ENCODE measurements around the gene USP37. TPM values are rescaled to one million over a fixed set of nuclear protein-coding genes. Genes with fewer than 3 reads are reported as not detected.

The USP37 gene
- total RNA-seq, 1 donor from 2014 or later: 6.4 TPM

DNA sequence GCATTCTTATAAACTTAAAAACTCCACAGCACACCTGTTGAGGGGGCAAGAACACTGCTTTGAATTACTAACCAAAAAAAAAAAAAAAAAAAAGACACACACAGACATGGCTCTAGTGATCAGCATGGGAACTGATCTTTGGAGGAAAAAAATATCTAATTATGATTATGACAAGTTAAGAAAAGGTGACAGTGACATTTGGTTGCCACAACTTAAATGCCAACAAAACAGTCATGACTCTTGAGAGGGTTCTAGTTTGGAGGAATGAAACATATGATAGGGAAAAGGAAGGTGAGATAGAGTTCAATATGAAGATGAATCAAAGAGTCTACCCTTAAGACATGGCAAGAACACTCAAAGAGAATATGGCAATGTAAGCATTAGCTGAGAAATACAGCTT lies 20.6 kb downstream of the USP37 start:
- no peaks in the 10 kb centered on the region for H3K79me2 ChIP-seq (ENCODE audit: insufficient read depth, low read length)
- DNase-seq (ENCODE audit: low read depth) (no peak), FAIRE-seq (peak; percentile 50)
- no peak overlapping the region for H2AFZ ChIP-seq (ENCODE audit: low read depth, low read length)
- H3K4me2 ChIP-seq (ENCODE audit: low read length): no peak overlapping the region
- no peaks in the 10 kb centered on the region for H4K20me1 ChIP-seq (ENCODE audit: insufficient read depth, low read length)
- no peak overlapping the region for H3K27ac Mint-ChIP-seq (ENCODE audit: unreplicated experiment)
- no peak overlapping the region for H3K27ac ChIP-seq (ENCODE audit: low read depth, low read length)
- H3K27me3 ChIP-seq (ENCODE audit: insufficient read depth, low read length): no peaks in the 10 kb centered on the region
- H3K4me1 ChIP-seq (ENCODE audit: insufficient read depth, low read length): no peaks in the 10 kb centered on the region
- no peaks in the 10 kb centered on the region for H3K4me1 Mint-ChIP-seq (ENCODE audit: low read depth, unreplicated experiment)
- H3K36me3 ChIP-seq (ENCODE audit: insufficient read depth, low read length): peaks cover 30% of the 10 kb centered on the region
- TF ChIP-seq, protein P1, sequence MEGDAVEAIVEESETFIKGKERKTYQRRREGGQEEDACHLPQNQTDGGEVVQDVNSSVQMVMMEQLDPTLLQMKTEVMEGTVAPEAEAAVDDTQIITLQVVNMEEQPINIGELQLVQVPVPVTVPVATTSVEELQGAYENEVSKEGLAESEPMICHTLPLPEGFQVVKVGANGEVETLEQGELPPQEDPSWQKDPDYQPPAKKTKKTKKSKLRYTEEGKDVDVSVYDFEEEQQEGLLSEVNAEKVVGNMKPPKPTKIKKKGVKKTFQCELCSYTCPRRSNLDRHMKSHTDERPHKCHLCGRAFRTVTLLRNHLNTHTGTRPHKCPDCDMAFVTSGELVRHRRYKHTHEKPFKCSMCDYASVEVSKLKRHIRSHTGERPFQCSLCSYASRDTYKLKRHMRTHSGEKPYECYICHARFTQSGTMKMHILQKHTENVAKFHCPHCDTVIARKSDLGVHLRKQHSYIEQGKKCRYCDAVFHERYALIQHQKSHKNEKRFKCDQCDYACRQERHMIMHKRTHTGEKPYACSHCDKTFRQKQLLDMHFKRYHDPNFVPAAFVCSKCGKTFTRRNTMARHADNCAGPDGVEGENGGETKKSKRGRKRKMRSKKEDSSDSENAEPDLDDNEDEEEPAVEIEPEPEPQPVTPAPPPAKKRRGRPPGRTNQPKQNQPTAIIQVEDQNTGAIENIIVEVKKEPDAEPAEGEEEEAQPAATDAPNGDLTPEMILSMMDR (IDR thresholded peaks at IDR 0.05; ENCODE audit: insufficient read depth, low read depth, low read length): no peak
- TF ChIP-seq EZH2 (IDR thresholded peaks at IDR 0.05; ENCODE audit: insufficient read depth, low read length): no peak
- no peak overlapping the region for H3K9ac ChIP-seq (ENCODE audit: low read length)
- H3K9me3 Mint-ChIP-seq (ENCODE audit: unreplicated experiment): no peaks in the 10 kb centered on the region
- no peak overlapping the region for H3K4me3 Mint-ChIP-seq (ENCODE audit: unreplicated experiment)
- no peaks in the 10 kb centered on the region for H3K9me3 ChIP-seq (ENCODE audit: insufficient read depth, low read depth, low read length)
- no peaks in the 10 kb centered on the region for H3K27me3 Mint-ChIP-seq (ENCODE audit: low read depth, unreplicated experiment)
- no peaks in the 10 kb centered on the region for H3K36me3 Mint-ChIP-seq (ENCODE audit: low read depth, unreplicated experiment)
- no peak overlapping the region for H3K4me3 ChIP-seq (ENCODE audit: insufficient read depth, low read depth, low read length)

DNA sequence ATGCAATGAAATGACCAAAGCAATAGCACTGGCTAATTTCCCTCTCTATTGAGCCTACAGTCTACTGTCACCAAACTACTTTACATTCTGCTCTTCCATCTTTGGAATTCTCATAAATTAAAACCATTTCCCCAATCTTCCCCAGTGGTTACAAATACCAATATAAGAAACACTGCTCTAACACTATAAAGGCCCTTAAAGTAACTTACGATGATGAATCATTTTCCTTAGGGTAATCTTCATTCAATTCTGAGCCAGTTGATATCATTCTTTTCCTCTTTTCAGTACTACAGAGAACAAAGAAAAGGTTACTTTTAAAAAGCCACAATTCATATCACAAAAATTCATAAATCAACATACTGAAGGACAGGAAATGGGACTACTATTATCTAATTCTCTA lies 22.1 kb downstream of the USP37 start:
- FAIRE-seq (no peak), DNase-seq (ENCODE audit: low read depth) (no peak)
- H3K27ac ChIP-seq (ENCODE audit: low read depth, low read length): no peak overlapping the region
- no peaks in the 10 kb centered on the region for H3K79me2 ChIP-seq (ENCODE audit: insufficient read depth, low read length)
- Mint-ChIP-seq H3K36me3 (ENCODE audit: low read depth, unreplicated experiment) (no peaks in the 10 kb centered on the region), H3K4me3 (ENCODE audit: unreplicated experiment) (no peak overlapping the region), H3K27me3 (ENCODE audit: low read depth, unreplicated experiment) (no peaks in the 10 kb centered on the region), H3K9me3 (ENCODE audit: unreplicated experiment) (no peaks in the 10 kb centered on the region), H3K27ac (ENCODE audit: unreplicated experiment) (no peak overlapping the region), H3K4me1 (ENCODE audit: low read depth, unreplicated experiment) (no peaks in the 10 kb centered on the region)
- H3K4me1 ChIP-seq (ENCODE audit: insufficient read depth, low read length): no peaks in the 10 kb centered on the region
- H3K27me3 ChIP-seq (ENCODE audit: insufficient read depth, low read length): no peaks in the 10 kb centered on the region
- H4K20me1 ChIP-seq (ENCODE audit: insufficient read depth, low read length): no peaks in the 10 kb centered on the region
- TF ChIP-seq, protein P1 (IDR thresholded peaks at IDR 0.05; ENCODE audit: insufficient read depth, low read depth, low read length): no peak
- H3K4me2 ChIP-seq (ENCODE audit: low read length): no peak overlapping the region
- no peak overlapping the region for H3K4me3 ChIP-seq (ENCODE audit: insufficient read depth, low read depth, low read length)
- no peak overlapping the region for H2AFZ ChIP-seq (ENCODE audit: low read depth, low read length)
- no peak overlapping the region for H3K9ac ChIP-seq (ENCODE audit: low read length)
- H3K36me3 ChIP-seq (ENCODE audit: insufficient read depth, low read length): peaks cover 45% of the 10 kb centered on the region
- H3K9me3 ChIP-seq (ENCODE audit: insufficient read depth, low read depth, low read length): no peaks in the 10 kb centered on the region

DNA sequence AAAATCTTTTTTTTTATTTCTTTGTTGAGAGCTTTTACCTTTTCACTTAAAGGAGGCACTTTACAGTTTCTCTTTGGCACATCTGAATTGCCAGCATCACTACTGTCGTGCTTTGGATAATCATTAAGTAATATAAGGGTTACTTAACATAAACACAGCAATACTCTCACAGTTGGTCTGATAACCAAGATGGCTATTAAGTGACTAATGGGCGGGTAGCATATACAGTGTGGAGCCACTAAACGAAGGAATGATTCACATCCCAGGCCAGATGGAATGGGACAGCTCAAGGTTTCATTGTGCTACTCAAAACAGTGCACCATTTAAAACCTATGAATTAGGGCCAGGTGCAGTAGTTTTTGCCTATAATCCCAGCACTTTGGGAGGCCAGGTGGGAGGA lies 28.1 kb downstream of the USP37 start:
- H3K4me3 ChIP-seq (ENCODE audit: insufficient read depth, low read depth, low read length): no peak overlapping the region
- FAIRE-seq: no peak
- no peak overlapping the region for H2AFZ ChIP-seq (ENCODE audit: low read depth, low read length)
- TF ChIP-seq EZH2 (IDR thresholded peaks at IDR 0.05; ENCODE audit: insufficient read depth, low read length): no peak
- TF ChIP-seq, protein P1 (IDR thresholded peaks at IDR 0.05; ENCODE audit: insufficient read depth, low read depth, low read length): no peak
- peak; percentile 10 for DNase-seq (ENCODE audit: low read depth)
- H3K27me3 ChIP-seq (ENCODE audit: insufficient read depth, low read length): no peaks in the 10 kb centered on the region
- no peaks in the 10 kb centered on the region for H3K4me1 ChIP-seq (ENCODE audit: insufficient read depth, low read length)
- no peaks in the 10 kb centered on the region for H3K79me2 ChIP-seq (ENCODE audit: insufficient read depth, low read length)
- Mint-ChIP-seq H3K27me3 (ENCODE audit: low read depth, unreplicated experiment) (no peaks in the 10 kb centered on the region), H3K9me3 (ENCODE audit: unreplicated experiment) (no peaks in the 10 kb centered on the region), H3K4me3 (ENCODE audit: unreplicated experiment) (no peak overlapping the region), H3K27ac (ENCODE audit: unreplicated experiment) (no peak overlapping the region), H3K36me3 (ENCODE audit: low read depth, unreplicated experiment) (peaks cover 4% of the 10 kb centered on the region), H3K4me1 (ENCODE audit: low read depth, unreplicated experiment) (no peaks in the 10 kb centered on the region)
- H3K36me3 ChIP-seq (ENCODE audit: insufficient read depth, low read length): peaks cover 33% of the 10 kb centered on the region
- H3K9ac ChIP-seq (ENCODE audit: low read length): no peak overlapping the region
- no peaks in the 10 kb centered on the region for H3K9me3 ChIP-seq (ENCODE audit: insufficient read depth, low read depth, low read length)
- no peak overlapping the region for H3K27ac ChIP-seq (ENCODE audit: low read depth, low read length)
- H3K4me2 ChIP-seq (ENCODE audit: low read length): no peak overlapping the region
- no peaks in the 10 kb centered on the region for H4K20me1 ChIP-seq (ENCODE audit: insufficient read depth, low read length)
